ENCODE measurements around the gene VSTM4. TPM values are rescaled to one million over a fixed set of nuclear protein-coding genes. Genes with fewer than 3 reads are reported as not detected.

Gene VSTM4
- total and polyA plus RNA-seq, 8 donors, result 0.32 to 2.4 (median 0.57) TPM

- Histone ChIP-seq H3K36me3 (no peaks in the 10 kb centered on the region), H3K27me3 (no peaks in the 10 kb centered on the region), H3K27ac (no peak overlapping the region), H3K9me3 (no peaks in the 10 kb centered on the region), H3K4me1 (no peaks in the 10 kb centered on the region), H3K4me3 (no peak overlapping the region)
- ATAC-seq (no peak), DNase-seq (no peak), FAIRE-seq (no peak)
- 50 to 55% methylated on average over 3 of the region's 3 CpGs for WGBS, 2 donors
- intact Hi-C loops (cut with DNase I), result no loop called here
- no peak for TF ChIP-seq CTCF (IDR thresholded peaks at IDR 0.05)
Measured at GRCh38 chr10:49120911-49121310, 5.6 kb upstream of the VSTM4 start.

GRCh38 chr10:49119746-49120145 is 4.4 kb upstream of the VSTM4 start:
- Histone ChIP-seq H3K36me3 (no peaks in the 10 kb centered on the region), H3K27ac (no peak overlapping the region), H3K4me3 (no peak overlapping the region), H3K9me3 (no peaks in the 10 kb centered on the region), H3K4me1 (no peaks in the 10 kb centered on the region), H3K27me3 (no peaks in the 10 kb centered on the region)
- WGBS, 2 donors, result 31 to 32% methylated on average over 3 of the region's 3 CpGs
- FAIRE-seq (no peak), DNase-seq (no peak), ATAC-seq (no peak)
- TF ChIP-seq CTCF (IDR thresholded peaks at IDR 0.05), result no peak
- intact Hi-C loops (cut with DNase I), result no loop called here

GRCh38 chr10:49118430-49119074 is 3.2 kb upstream of the VSTM4 start:
- intact Hi-C loops (cut with DNase I), result no loop called here
- H3K27me3 ChIP-seq, result no peaks in the 10 kb centered on the region
- DNase-seq, result no peak
- no peak for FAIRE-seq
- no peak overlapping the region for H3K27ac ChIP-seq
- no peak for ATAC-seq
- TF ChIP-seq CTCF (IDR thresholded peaks at IDR 0.05), result no peak
- no peaks in the 10 kb centered on the region for H3K4me1 ChIP-seq
- H3K36me3 ChIP-seq, result no peaks in the 10 kb centered on the region
- no peaks in the 10 kb centered on the region for H3K9me3 ChIP-seq
- 59 to 72% methylated on average over 6 of the region's 6 CpGs for WGBS, 2 donors
- no peak overlapping the region for H3K4me3 ChIP-seq

GRCh38 chr10:49117376-49118070 is 2.2 kb upstream of the VSTM4 start:
- Histone ChIP-seq H3K36me3 (no peaks in the 10 kb centered on the region), H3K4me1 (no peaks in the 10 kb centered on the region), H3K9me3 (no peaks in the 10 kb centered on the region), H3K27ac (no peak overlapping the region), H3K27me3 (no peaks in the 10 kb centered on the region), H3K4me3 (no peak overlapping the region)
- ATAC-seq (no peak), DNase-seq (no peak), FAIRE-seq (no peak)
- intact Hi-C loops (cut with DNase I), result no loop called here
- no peak for TF ChIP-seq CTCF (IDR thresholded peaks at IDR 0.05)
- 72 to 80% methylated on average over 4 of the region's 4 CpGs for whole genome bisulfite sequencing, 2 donors
